H9 (cell line): ENCODE measurements around the gene TXNDC12. TPM values are rescaled to one million over a fixed set of nuclear protein-coding genes. Genes with fewer than 3 reads are reported as not detected.
A peak's percentile ranks its signal among the peaks of the same experiment; 100 is the strongest.
"Not testable (repeated sequence)": the region's sequence is repeated elsewhere in the genome, so short reads cannot be mapped to it uniquely, and the experiment has no call there.

ENCODE experiments used
- DNase-seq: peaks from one replicate; pipeline ENCODE4 v3.0.0-alpha.2; 2017
- H2AFZ ChIP-seq: one replicate; pipeline ENCODE4 v1.6.1; 2013; ENCODE audit warnings: mild to moderate bottlenecking, low read length, control low read depth, moderate library complexity
- H2AK5ac ChIP-seq: 2 replicates; pipeline ENCODE4 v1.6.1; 2013; ENCODE audit warnings: low read length, control low read depth, mixed read lengths; ENCODE audit not compliant: insufficient read length
- H2BK120ac ChIP-seq: one replicate; pipeline ENCODE4 v1.6.1; 2013; ENCODE audit warnings: low read depth, mild to moderate bottlenecking, low read length, control low read depth, inconsistent platforms; ENCODE audit not compliant: poor library complexity, severe bottlenecking
- H2BK12ac ChIP-seq: 2 replicates; pipeline ENCODE4 v1.6.1; 2013; ENCODE audit warnings: low read length, control low read depth, mixed read lengths, low read depth; ENCODE audit not compliant: insufficient read length
- H2BK15ac ChIP-seq: 2 replicates; pipeline ENCODE4 v1.6.1; 2013; ENCODE audit warnings: low read depth, low read length, control low read depth
- H2BK20ac ChIP-seq: one replicate; pipeline ENCODE4 v1.6.1; 2013; ENCODE audit warnings: low read depth, mild to moderate bottlenecking, low read length, control low read depth, inconsistent platforms; ENCODE audit not compliant: poor library complexity, severe bottlenecking
- H2BK5ac ChIP-seq: 2 replicates; pipeline ENCODE4 v1.6.1; 2013; ENCODE audit warnings: low read length, control low read depth, mixed read lengths; ENCODE audit not compliant: insufficient read length
- H3K14ac ChIP-seq: 2 replicates; pipeline ENCODE4 v1.6.1; 2013; ENCODE audit warnings: low read length, control low read depth; ENCODE audit not compliant: insufficient read depth
- H3K18ac ChIP-seq: 2 replicates; pipeline ENCODE4 v1.6.1; 2013; ENCODE audit warnings: low read depth, mild to moderate bottlenecking, mixed read lengths, low read length, control low read depth; ENCODE audit not compliant: insufficient read length
- H3K23ac ChIP-seq: 2 replicates; pipeline ENCODE4 v1.6.1; 2013; ENCODE audit warnings: low read length, control low read depth, mixed read lengths, low read depth; ENCODE audit not compliant: insufficient read length
- H3K23me2 ChIP-seq: 2 replicates; pipeline ENCODE4 v1.6.1; 2013; ENCODE audit warnings: low read depth, mild to moderate bottlenecking, mixed read lengths, low read length, control low read depth; ENCODE audit not compliant: insufficient read length, poor library complexity, severe bottlenecking
- H3K27ac ChIP-seq: 2 replicates; pipeline ENCODE4 v1.5.1; 2013; ENCODE audit warnings: low read length, control low read depth, mixed read lengths, low read depth; ENCODE audit not compliant: insufficient read length
- H3K27me3 ChIP-seq: 2 replicates; pipeline ENCODE4 v1.6.1; 2013; ENCODE audit warnings: low read length, control low read depth, inconsistent platforms; ENCODE audit not compliant: insufficient read depth
- H3K4ac ChIP-seq: 2 replicates; pipeline ENCODE4 v1.6.1; 2013; ENCODE audit warnings: low read depth, mild to moderate bottlenecking, control low read depth, inconsistent platforms, low read length, moderate library complexity
- H3K4me1 ChIP-seq: 2 replicates; pipeline ENCODE4 v1.6.1; 2013; ENCODE audit warnings: low read length, control low read depth, inconsistent platforms; ENCODE audit not compliant: insufficient read depth
- H3K4me2 ChIP-seq: 2 replicates; pipeline ENCODE4 v1.6.1; 2013; ENCODE audit warnings: low read length, control low read depth, mixed read lengths; ENCODE audit not compliant: insufficient read length, insufficient read depth
- H3K56ac ChIP-seq: 2 replicates; pipeline ENCODE4 v1.6.1; 2013; ENCODE audit warnings: low read depth, mild to moderate bottlenecking, mixed read lengths, low read length, control low read depth; ENCODE audit not compliant: insufficient read length
- H3K79me1 ChIP-seq: 2 replicates; pipeline ENCODE4 v1.6.1; 2013; ENCODE audit warnings: low read depth, mild to moderate bottlenecking, moderate library complexity, low read length, control low read depth, inconsistent platforms; ENCODE audit not compliant: insufficient read depth, poor library complexity, severe bottlenecking
- H3K79me2 ChIP-seq: 2 replicates; pipeline ENCODE4 v1.6.1; 2013; ENCODE audit warnings: low read length, control low read depth, inconsistent platforms; ENCODE audit not compliant: insufficient read depth
- H3K9ac ChIP-seq: 2 replicates; pipeline ENCODE4 v1.6.1; 2013; ENCODE audit warnings: low read length, control low read depth, mixed read lengths; ENCODE audit not compliant: insufficient read length; ENCODE audit errors: extremely low read depth
- H3K9me3 ChIP-seq: one replicate; pipeline ENCODE4 v1.6.1; 2013; ENCODE audit warnings: low read depth, low read length, inconsistent platforms; ENCODE audit not compliant: control insufficient read depth
- H3T11ph ChIP-seq: one replicate; pipeline ENCODE4 v1.6.1; 2013; ENCODE audit warnings: mild to moderate bottlenecking, low read length, control low read depth, inconsistent platforms
- H4K20me1 ChIP-seq: one replicate; pipeline ENCODE4 v1.6.1; 2013; ENCODE audit not compliant: control insufficient read depth, insufficient read length, insufficient read depth
- H4K5ac ChIP-seq: 2 replicates; pipeline ENCODE4 v1.6.1; 2013; ENCODE audit warnings: low read depth, mild to moderate bottlenecking, mixed read lengths, low read length, control low read depth; ENCODE audit not compliant: insufficient read length
- H4K8ac ChIP-seq: replicated peaks from 2 replicates; pipeline ENCODE4 v1.6.1; 2013; ENCODE audit warnings: low read length, control low read depth, mixed read lengths, low read depth; ENCODE audit not compliant: insufficient read length
- H4K91ac ChIP-seq: 2 replicates; pipeline ENCODE4 v1.6.1; 2013; ENCODE audit warnings: low read depth, mild to moderate bottlenecking, moderate library complexity, mixed read lengths, low read length, control low read depth; ENCODE audit not compliant: insufficient read length
- H3K27ac Mint-ChIP-seq, 3 experiments: 2 replicates in 2 of 3; 3 replicates in 1 of 3; pipeline ENCODE4 v1.8.0; 2020 to 2021; ENCODE audit warnings: mixed read lengths in 3 of 3, mild to moderate bottlenecking in 1 of 3, moderate library complexity in 1 of 3
- H3K27me3 Mint-ChIP-seq: 2 replicates; pipeline ENCODE4 v1.8.0; 2021; ENCODE audit warnings: low read depth, mild to moderate bottlenecking, moderate library complexity, mixed read lengths
- H3K36me3 Mint-ChIP-seq, 3 experiments: 2 replicates in 2 of 3; 3 replicates in 1 of 3; pipeline ENCODE4 v1.8.0; 2020 to 2021; ENCODE audit warnings: low read depth in 3 of 3, mixed read lengths in 3 of 3; ENCODE audit not compliant: insufficient read depth in 1 of 3
- H3K4me1 Mint-ChIP-seq, 2 experiments: 2 replicates each; pipeline ENCODE4 v1.8.0; 2020; ENCODE audit warnings: mixed read lengths in 2 of 2
- H3K4me3 Mint-ChIP-seq, 2 experiments: 2 replicates in 1 of 2; 3 replicates in 1 of 2; pipeline ENCODE4 v1.8.0; 2020 to 2021; ENCODE audit warnings: mild to moderate bottlenecking in 2 of 2, mixed read lengths in 2 of 2, moderate library complexity in 1 of 2
- H3K9me3 Mint-ChIP-seq, 2 experiments: 2 replicates in 1 of 2; 3 replicates in 1 of 2; pipeline ENCODE4 v1.8.0; 2020; ENCODE audit warnings: mild to moderate bottlenecking in 2 of 2, mixed read lengths in 2 of 2, moderate library complexity in 1 of 2
- WGBS: extraction: QIAGEN DNeasy Blood & Tissue Kit; methylation state at CpG from one replicate; pipeline ENCODE4 v1.1.7; 2013; ENCODE audit warnings: missing lambda C conversion rate, low lambda C conversion rate, mixed read lengths; ENCODE audit not compliant: insufficient read length; ENCODE audit errors: extremely low coverage; 5-methylcytosine and 5-hydroxymethylcytosine counted together
- total RNA-seq: library from RNA; stranded (reverse); gene quantifications from 2 replicates; pipeline ENCODE4 v1.2.1, GENCODE V29; 2021
- TF ChIP-seq, protein P1 (sequence below): fragments of 200-600 bp; sonication (generic); conservative IDR thresholded peaks from 3 replicates; pipeline ENCODE4 v1.8.0; 2021; ENCODE audit warnings: antibody characterized with exemption, mild to moderate bottlenecking

TXNDC12 gene
- total RNA-seq, 1 experiment from 2014 or later = 82.1 TPM

DNA sequence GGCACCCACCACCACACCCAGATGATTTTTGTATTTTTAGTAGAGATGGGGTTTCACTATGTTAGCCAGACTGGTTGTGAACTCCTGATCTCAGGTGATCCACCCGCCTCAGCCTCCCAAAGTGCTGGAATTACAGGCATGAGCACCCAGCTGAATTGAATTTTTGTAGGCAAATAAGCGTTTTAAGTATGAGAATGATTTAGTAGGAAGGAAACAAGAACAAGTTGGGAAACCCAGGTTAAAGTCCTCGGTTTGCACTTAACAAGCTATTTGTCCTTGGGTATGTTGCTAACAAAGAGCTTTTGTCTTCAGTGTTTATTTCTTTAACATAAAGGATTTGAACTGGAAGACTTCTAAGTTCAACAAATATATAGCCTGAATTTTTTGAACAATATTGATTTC is 25.0 kb upstream of the TXNDC12 start:
- Histone ChIP-seq H2AFZ (no peak overlapping the region), H3K23me2 (no peaks in the 10 kb centered on the region), H3K9ac (no peak overlapping the region), H3K18ac (no peak overlapping the region), H2BK15ac (no peak overlapping the region), H2BK20ac (no peak overlapping the region), H2AK5ac (no peak overlapping the region), H3K14ac (no peak overlapping the region), H3K23ac (no peak overlapping the region), H4K20me1 (no peaks in the 10 kb centered on the region), H3K27ac (no peak overlapping the region), H2BK12ac (no peak overlapping the region), H2BK120ac (no peak overlapping the region), H3K4me1 (no peaks in the 10 kb centered on the region), H4K5ac (no peak overlapping the region), H3K4ac (no peak overlapping the region), H4K91ac (no peak overlapping the region), H3K9me3 (no peaks in the 10 kb centered on the region), H3K79me2 (no peaks in the 10 kb centered on the region; the same call in 1 of the 2 replicates), H3K27me3 (no peaks in the 10 kb centered on the region), H3K79me1 (peaks cover 5% of the 10 kb centered on the region), H3K56ac (no peak overlapping the region), H3K4me2 (no peak overlapping the region), H3T11ph (no peak overlapping the region), H2BK5ac (no peak overlapping the region), H4K8ac (no peak overlapping the region)
- Mint-ChIP-seq H3K4me3 (no peak overlapping the region), H3K9me3 (no peaks in the 10 kb centered on the region), H3K4me1 (peaks cover 0 to 4% of the 10 kb centered on the region in 2 experiments; a peak in 3 of 4 replicates), H3K36me3 (peaks cover 14 to 41% (median 39%) of the 10 kb centered on the region in 3 experiments; a peak in 6 of 7 replicates), H3K27ac (peak overlapping the region in 2 of 3 experiments; percentile 74 to 76; a peak in 2 of 7 replicates), H3K27me3 (no peaks in the 10 kb centered on the region)
- DNase-seq = no peak
- TF ChIP-seq, protein P1, sequence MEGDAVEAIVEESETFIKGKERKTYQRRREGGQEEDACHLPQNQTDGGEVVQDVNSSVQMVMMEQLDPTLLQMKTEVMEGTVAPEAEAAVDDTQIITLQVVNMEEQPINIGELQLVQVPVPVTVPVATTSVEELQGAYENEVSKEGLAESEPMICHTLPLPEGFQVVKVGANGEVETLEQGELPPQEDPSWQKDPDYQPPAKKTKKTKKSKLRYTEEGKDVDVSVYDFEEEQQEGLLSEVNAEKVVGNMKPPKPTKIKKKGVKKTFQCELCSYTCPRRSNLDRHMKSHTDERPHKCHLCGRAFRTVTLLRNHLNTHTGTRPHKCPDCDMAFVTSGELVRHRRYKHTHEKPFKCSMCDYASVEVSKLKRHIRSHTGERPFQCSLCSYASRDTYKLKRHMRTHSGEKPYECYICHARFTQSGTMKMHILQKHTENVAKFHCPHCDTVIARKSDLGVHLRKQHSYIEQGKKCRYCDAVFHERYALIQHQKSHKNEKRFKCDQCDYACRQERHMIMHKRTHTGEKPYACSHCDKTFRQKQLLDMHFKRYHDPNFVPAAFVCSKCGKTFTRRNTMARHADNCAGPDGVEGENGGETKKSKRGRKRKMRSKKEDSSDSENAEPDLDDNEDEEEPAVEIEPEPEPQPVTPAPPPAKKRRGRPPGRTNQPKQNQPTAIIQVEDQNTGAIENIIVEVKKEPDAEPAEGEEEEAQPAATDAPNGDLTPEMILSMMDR = no peak
- WGBS = no CpG with 5 or more reads among the region's 3 CpGs

- H3K18ac ChIP-seq, DNase-seq, H3T11ph ChIP-seq, H3K9me3 ChIP-seq, H3K79me1 ChIP-seq, H2BK120ac ChIP-seq, H3K27me3 ChIP-seq, H3K4me2 ChIP-seq, H3K4me3 Mint-ChIP-seq, H2AFZ ChIP-seq, H3K4me1 ChIP-seq, H4K91ac ChIP-seq, H3K27ac Mint-ChIP-seq, H2BK12ac ChIP-seq, H3K14ac ChIP-seq, H3K4me1 Mint-ChIP-seq, H4K5ac ChIP-seq, H3K23me2 ChIP-seq, H4K8ac ChIP-seq, H3K23ac ChIP-seq, H3K4ac ChIP-seq, H2AK5ac ChIP-seq, H3K56ac ChIP-seq, H2BK15ac ChIP-seq, H2BK20ac ChIP-seq, H3K27ac ChIP-seq, H4K20me1 ChIP-seq, H3K9me3 Mint-ChIP-seq, H3K27me3 Mint-ChIP-seq, H2BK5ac ChIP-seq, H3K9ac ChIP-seq, H3K79me2 ChIP-seq: not testable (repeated sequence)
- peaks cover 21 to 51% (median 50%) of the 10 kb centered on the region in 3 experiments; a peak in 6 of 7 replicates for H3K36me3 Mint-ChIP-seq
- WGBS = no CpG with 5 or more reads among the region's 6 CpGs
Observed at GRCh38 chr1:52077277-52077676, 22.3 kb upstream of the TXNDC12 start.
